DOHH2 (cell line): ENCODE data around the gene MEPE.

Source experiments
- EZH2phosphoT487 ChIP-seq: fragments of 200-600 bp; sonication (generic); IDR thresholded peaks from 2 replicates; pipeline ENCODE4 v1.6.1; 2017; ENCODE audit warnings: borderline replicate concordance, mild to moderate bottlenecking, antibody characterized with exemption, low read length, moderate library complexity, mixed read lengths
- TF ChIP-seq, protein P1 (sequence below): fragments of 200-600 bp; sonication (generic); IDR thresholded peaks from one replicate; pipeline ENCODE4 v1.5.1; 2014; ENCODE audit warnings: antibody characterized with exemption, mild to moderate bottlenecking, low read depth, low read length; ENCODE audit not compliant: poor library complexity, severe bottlenecking

GRCh38 chr4:87824352-87824751 lies 8.4 kb upstream of the MEPE start:
- TF ChIP-seq, protein P1, sequence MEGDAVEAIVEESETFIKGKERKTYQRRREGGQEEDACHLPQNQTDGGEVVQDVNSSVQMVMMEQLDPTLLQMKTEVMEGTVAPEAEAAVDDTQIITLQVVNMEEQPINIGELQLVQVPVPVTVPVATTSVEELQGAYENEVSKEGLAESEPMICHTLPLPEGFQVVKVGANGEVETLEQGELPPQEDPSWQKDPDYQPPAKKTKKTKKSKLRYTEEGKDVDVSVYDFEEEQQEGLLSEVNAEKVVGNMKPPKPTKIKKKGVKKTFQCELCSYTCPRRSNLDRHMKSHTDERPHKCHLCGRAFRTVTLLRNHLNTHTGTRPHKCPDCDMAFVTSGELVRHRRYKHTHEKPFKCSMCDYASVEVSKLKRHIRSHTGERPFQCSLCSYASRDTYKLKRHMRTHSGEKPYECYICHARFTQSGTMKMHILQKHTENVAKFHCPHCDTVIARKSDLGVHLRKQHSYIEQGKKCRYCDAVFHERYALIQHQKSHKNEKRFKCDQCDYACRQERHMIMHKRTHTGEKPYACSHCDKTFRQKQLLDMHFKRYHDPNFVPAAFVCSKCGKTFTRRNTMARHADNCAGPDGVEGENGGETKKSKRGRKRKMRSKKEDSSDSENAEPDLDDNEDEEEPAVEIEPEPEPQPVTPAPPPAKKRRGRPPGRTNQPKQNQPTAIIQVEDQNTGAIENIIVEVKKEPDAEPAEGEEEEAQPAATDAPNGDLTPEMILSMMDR = no peak
- no peak for TF ChIP-seq EZH2phosphoT487
